HL-60 (cell line): ENCODE measurements around the gene SCAMP3.

Experiments used
- CTCF ChIP-seq: IDR thresholded peaks from one replicate; pipeline ENCODE4 v1.5.1; 2011; ENCODE audit warnings: low read length, control low read depth, inconsistent platforms; ENCODE audit not compliant: insufficient read depth
- GABPA ChIP-seq: IDR thresholded peaks from 2 replicates; pipeline ENCODE4 v1.6.1; 2012; ENCODE audit warnings: low read depth
- POLR2AphosphoS5 ChIP-seq: IDR thresholded peaks from 2 replicates; pipeline ENCODE4 v1.6.1; 2012; ENCODE audit warnings: low read depth
- REST ChIP-seq: IDR thresholded peaks from 2 replicates; pipeline ENCODE4 v1.6.1; 2012; ENCODE audit warnings: low read depth; ENCODE audit not compliant: insufficient replicate concordance

GRCh38 chr1:155253797-155254196 is 8.4 kb downstream of the SCAMP3 start:
- TF ChIP-seq CTCF (no peak), POLR2AphosphoS5 (no peak), REST (no peak), GABPA (no peak)
